ENCODE results near the gene RPL27.
A peak's percentile ranks its signal among the peaks of the same experiment; 100 is the strongest.

The RPL27 gene

GRCh38 chr17:43020789-43021740 lies 22.8 kb downstream of the RPL27 start:
- DNase-seq (ENCODE audit: low spot score): peak; percentile 55

GRCh38 chr17:43021741-43022512 lies 23.7 kb downstream of the RPL27 start, which contains the start of gene VAT1:
VAT1 (minus strand) TSS chr17:43022385; CDS start chr17:43022322, 63 bp downstream.
- DNase-seq (ENCODE audit: low spot score): peak; percentile 83

GRCh38 chr17:43024407-43025289 lies 26.4 kb downstream of the RPL27 start, which contains the start of gene RND2:
RND2 (plus strand) TSS chr17:43025231; CDS start chr17:43025348, 117 bp downstream.
- peak; percentile 96 for DNase-seq (ENCODE audit: low spot score)

GRCh38 chr17:43025290-43025657 lies 27.1 kb downstream of the RPL27 start:
- no peak for DNase-seq (ENCODE audit: low spot score)

- DNase-seq (ENCODE audit: low spot score): no peak
Measured at GRCh38 chr17:43025766-43026537, 27.7 kb downstream of the RPL27 start.

GRCh38 chr17:43026595-43026994 lies 28.4 kb downstream of the RPL27 start:
- DNase-seq (ENCODE audit: low spot score): no peak

GRCh38 chr17:43027091-43028032 lies 29.1 kb downstream of the RPL27 start:
- no peak for DNase-seq (ENCODE audit: low spot score)

GRCh38 chr17:43028221-43028861 lies 30.1 kb downstream of the RPL27 start:
- no peak for DNase-seq (ENCODE audit: low spot score)

GRCh38 chr17:43030137-43030767 lies 32.0 kb downstream of the RPL27 start:
- DNase-seq (ENCODE audit: low spot score): no peak

- DNase-seq (ENCODE audit: low spot score): no peak
Measured at GRCh38 chr17:43031666-43032065, 33.4 kb downstream of the RPL27 start.

- DNase-seq (ENCODE audit: low spot score): no peak
Measured at GRCh38 chr17:43033948-43034881, 36.0 kb downstream of the RPL27 start.

- no peak for DNase-seq (ENCODE audit: low spot score)
Measured at GRCh38 chr17:43034894-43035293, 36.7 kb downstream of the RPL27 start.

- DNase-seq (ENCODE audit: low spot score): no peak
Measured at GRCh38 chr17:43039646-43040045, 41.4 kb downstream of the RPL27 start.

GRCh38 chr17:43040655-43041054 lies 42.4 kb downstream of the RPL27 start:
- no peak for DNase-seq (ENCODE audit: low spot score)

GRCh38 chr17:43042025-43042628 lies 43.9 kb downstream of the RPL27 start:
- no peak for DNase-seq (ENCODE audit: low spot score)

- no peak for DNase-seq (ENCODE audit: low spot score)
Measured at GRCh38 chr17:43043307-43043706, 45.1 kb downstream of the RPL27 start.

GRCh38 chr17:43044024-43044423 lies 45.8 kb downstream of the RPL27 start:
- no peak for DNase-seq (ENCODE audit: low spot score)
